ENCODE measurements around the gene DNAAF5. TPM values are rescaled to one million over a fixed set of nuclear protein-coding genes. Genes with fewer than 3 reads are reported as not detected.
"Not testable (repeated sequence)": the region's sequence is repeated elsewhere in the genome, so short reads cannot be mapped to it uniquely, and the experiment has no call there.

Gene DNAAF5
- total and polyA plus RNA-seq, 4 donors, result 4.1 to 16.8 (median 14.5) TPM

GRCh38 chr7:802500-803242 is 76.2 kb downstream of the DNAAF5 start:
- Histone ChIP-seq H3K36me3 (ENCODE audit: control insufficient read depth in 1 of 2, insufficient read depth in 2 of 2, low read length in 1 of 2) (no peaks in the 10 kb centered on the region), H3K27ac (ENCODE audit: low read depth in 1 of 2, low read length in 2 of 2) (peak overlapping the region; percentile 38 to 43), H3K4me1 (ENCODE audit: control insufficient read depth in 1 of 2, insufficient read depth in 2 of 2, low read length in 2 of 2) (no peaks in the 10 kb centered on the region), H3K27me3 (ENCODE audit: control insufficient read depth in 1 of 2, insufficient read depth in 2 of 2, low read length in 1 of 2) (no peaks in the 10 kb centered on the region), H3K9me3 (ENCODE audit: control insufficient read depth, low read length) (no peaks in the 10 kb centered on the region), H3K4me3 (ENCODE audit: low read length in 2 of 2) (no peak overlapping the region)
- 56 to 57% methylated on average over 18 of the region's 18 CpGs for WGBS, 2 donors
- no peak for ATAC-seq (ENCODE audit: low FRiP score)
- DNase-seq, result no peak
- intact Hi-C loops (cut with DNase I), result no loop called here

DNA sequence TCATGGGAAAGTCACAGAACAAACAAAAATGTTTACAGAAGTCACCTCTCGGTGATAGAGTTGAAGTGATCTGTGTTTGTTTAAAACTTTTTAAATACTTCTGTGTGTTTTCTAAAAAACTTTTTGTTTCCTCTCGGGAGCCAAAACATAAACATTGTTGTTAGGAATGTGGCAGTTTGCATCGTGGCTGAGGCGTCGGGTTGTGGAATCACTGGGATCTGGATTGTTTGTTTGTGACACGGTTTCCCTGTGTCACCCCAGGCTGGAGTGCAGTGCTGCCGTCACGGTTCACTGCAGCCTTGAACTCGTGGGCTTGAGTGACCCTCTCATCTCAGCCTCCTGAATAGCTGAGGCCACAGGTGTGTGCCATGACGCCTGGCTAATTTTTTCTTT is 76.7 kb downstream of the DNAAF5 start:
- no peaks in the 10 kb centered on the region for H3K36me3 ChIP-seq (ENCODE audit: control insufficient read depth in 1 of 2, insufficient read depth in 2 of 2, low read length in 1 of 2)
- DNase-seq, result no peak
- intact Hi-C loops (cut with DNase I), result no loop called here
- 61 to 64% methylated on average over 10 of the region's 10 CpGs for WGBS, 2 donors
- H3K27me3 ChIP-seq (ENCODE audit: control insufficient read depth in 1 of 2, insufficient read depth in 2 of 2, low read length in 1 of 2), result no peaks in the 10 kb centered on the region
- H3K4me1 ChIP-seq (ENCODE audit: control insufficient read depth in 1 of 2, insufficient read depth in 2 of 2, low read length in 2 of 2), result no peaks in the 10 kb centered on the region
- H3K4me3 ChIP-seq (ENCODE audit: low read length in 2 of 2), result no peak overlapping the region
- ATAC-seq (ENCODE audit: low FRiP score), result no peak
- H3K9me3 ChIP-seq (ENCODE audit: control insufficient read depth, low read length), result no peaks in the 10 kb centered on the region
- H3K27ac ChIP-seq (ENCODE audit: low read depth in 1 of 2, low read length in 2 of 2), result peak overlapping the region in 1 of 2 donors; percentile 42

DNA sequence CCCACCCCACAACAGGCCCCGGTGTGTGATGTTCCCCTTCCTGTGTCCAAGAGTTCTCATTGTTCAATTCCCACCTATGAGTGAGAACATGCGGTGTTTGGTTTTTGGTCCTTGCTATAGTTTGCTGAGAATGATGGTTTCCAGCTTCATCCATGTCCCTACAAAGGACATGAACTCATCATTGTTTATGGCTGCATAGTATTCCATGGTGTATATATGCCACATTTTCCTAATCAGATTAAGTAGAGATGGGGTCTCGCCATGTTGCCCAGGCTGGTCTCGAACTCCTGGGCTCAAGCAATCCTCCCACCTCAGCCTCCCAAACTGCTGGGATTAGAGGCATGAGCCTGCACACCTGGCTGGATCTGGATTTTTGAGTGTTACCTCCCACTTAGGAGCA is 77.3 kb downstream of the DNAAF5 start:
- H3K36me3 ChIP-seq (ENCODE audit: control insufficient read depth in 1 of 2, insufficient read depth in 2 of 2, low read length in 1 of 2); H3K27ac ChIP-seq (ENCODE audit: low read depth in 1 of 2, low read length in 2 of 2); H3K4me1 ChIP-seq (ENCODE audit: control insufficient read depth in 1 of 2, insufficient read depth in 2 of 2, low read length in 2 of 2); H3K9me3 ChIP-seq (ENCODE audit: control insufficient read depth, low read length); intact Hi-C loops (cut with DNase I); H3K4me3 ChIP-seq (ENCODE audit: low read length in 2 of 2); H3K27me3 ChIP-seq (ENCODE audit: control insufficient read depth in 1 of 2, insufficient read depth in 2 of 2, low read length in 1 of 2); DNase-seq; ATAC-seq (ENCODE audit: low FRiP score): not testable (repeated sequence)
- 72 to 100% methylated on average over 3 to 4 of the region's 4 CpGs for WGBS, 2 donors

- no peak for DNase-seq
- intact Hi-C loops (cut with DNase I), result no loop called here
- 46 to 54% methylated on average over 18 of the region's 18 CpGs for WGBS, 2 donors
- peak; percentile 39 for ATAC-seq (ENCODE audit: low FRiP score)
- Histone ChIP-seq H3K36me3 (ENCODE audit: control insufficient read depth in 1 of 2, insufficient read depth in 2 of 2, low read length in 1 of 2) (no peaks in the 10 kb centered on the region), H3K4me1 (ENCODE audit: control insufficient read depth in 1 of 2, insufficient read depth in 2 of 2, low read length in 2 of 2) (no peaks in the 10 kb centered on the region), H3K27ac (ENCODE audit: low read depth in 1 of 2, low read length in 2 of 2) (peak overlapping the region in 1 of 2 donors; percentile 64), H3K27me3 (ENCODE audit: control insufficient read depth in 1 of 2, insufficient read depth in 2 of 2, low read length in 1 of 2) (no peaks in the 10 kb centered on the region), H3K4me3 (ENCODE audit: low read length in 2 of 2) (no peak overlapping the region), H3K9me3 (ENCODE audit: control insufficient read depth, low read length) (no peaks in the 10 kb centered on the region)
These were observed 78.8 kb downstream of the DNAAF5 start for GRCh38 chr7:805261-805660.

GRCh38 chr7:815284-816216 is 89.1 kb downstream of the DNAAF5 start:
- H3K4me3 ChIP-seq (ENCODE audit: low read length in 2 of 2), result peak overlapping the region in 1 of 2 donors; percentile 22
- peak in 1 of 2 donors; percentile 79 for DNase-seq
- ATAC-seq (ENCODE audit: low FRiP score), result no peak
- intact Hi-C loops (cut with DNase I), result loop anchor here in 1 of 2 donors (2.0 kb wide), 1 partner anchor 15 kb away; no protein-coding TSS in a partner anchor
- H3K27me3 ChIP-seq (ENCODE audit: control insufficient read depth in 1 of 2, insufficient read depth in 2 of 2, low read length in 1 of 2), result no peaks in the 10 kb centered on the region
- no peaks in the 10 kb centered on the region for H3K36me3 ChIP-seq (ENCODE audit: control insufficient read depth in 1 of 2, insufficient read depth in 2 of 2, low read length in 1 of 2)
- H3K27ac ChIP-seq (ENCODE audit: low read depth in 1 of 2, low read length in 2 of 2), result peak overlapping the region; percentile 1 to 70
- peaks cover 0 to 3% of the 10 kb centered on the region in 2 donors for H3K4me1 ChIP-seq (ENCODE audit: control insufficient read depth in 1 of 2, insufficient read depth in 2 of 2, low read length in 2 of 2)
- WGBS, 2 donors, result 21 to 25% methylated on average over 55 to 56 of the region's 56 CpGs
- H3K9me3 ChIP-seq (ENCODE audit: control insufficient read depth, low read length), result no peaks in the 10 kb centered on the region

GRCh38 chr7:816300-816750 is 89.8 kb downstream of the DNAAF5 start:
- Histone ChIP-seq H3K27ac (ENCODE audit: low read depth in 1 of 2, low read length in 2 of 2) (peak overlapping the region in 1 of 2 donors; percentile 79), H3K9me3 (ENCODE audit: control insufficient read depth, low read length) (no peaks in the 10 kb centered on the region), H3K4me3 (ENCODE audit: low read length in 2 of 2) (peak overlapping the region; percentile 74 to 99), H3K4me1 (ENCODE audit: control insufficient read depth in 1 of 2, insufficient read depth in 2 of 2, low read length in 2 of 2) (peaks cover 0 to 3% of the 10 kb centered on the region in 2 donors), H3K27me3 (ENCODE audit: control insufficient read depth in 1 of 2, insufficient read depth in 2 of 2, low read length in 1 of 2) (no peaks in the 10 kb centered on the region), H3K36me3 (ENCODE audit: control insufficient read depth in 1 of 2, insufficient read depth in 2 of 2, low read length in 1 of 2) (no peaks in the 10 kb centered on the region)
- 1 to 3% methylated on average over 6 to 51 of the region's 51 CpGs for WGBS, 2 donors
- intact Hi-C loops (cut with DNase I), result no loop called here
- DNase-seq, result peak; percentile 99
- peak; percentile 94 for ATAC-seq (ENCODE audit: low FRiP score)

GRCh38 chr7:816751-817671 is 90.5 kb downstream of the DNAAF5 start:
- peaks cover 0 to 3% of the 10 kb centered on the region in 2 donors for H3K4me1 ChIP-seq (ENCODE audit: control insufficient read depth in 1 of 2, insufficient read depth in 2 of 2, low read length in 2 of 2)
- no peaks in the 10 kb centered on the region for H3K27me3 ChIP-seq (ENCODE audit: control insufficient read depth in 1 of 2, insufficient read depth in 2 of 2, low read length in 1 of 2)
- intact Hi-C loops (cut with DNase I), result no loop called here
- H3K9me3 ChIP-seq (ENCODE audit: control insufficient read depth, low read length), result no peaks in the 10 kb centered on the region
- H3K36me3 ChIP-seq (ENCODE audit: control insufficient read depth in 1 of 2, insufficient read depth in 2 of 2, low read length in 1 of 2), result no peaks in the 10 kb centered on the region
- WGBS, 2 donors, result 0 to 1% methylated on average over 46 to 88 of the region's 88 CpGs
- peak overlapping the region; percentile 74 to 99 for H3K4me3 ChIP-seq (ENCODE audit: low read length in 2 of 2)
- DNase-seq, result peak in 1 of 2 donors; percentile 78
- peak overlapping the region; percentile 79 to 88 for H3K27ac ChIP-seq (ENCODE audit: low read depth in 1 of 2, low read length in 2 of 2)
- ATAC-seq (ENCODE audit: low FRiP score), result no peak

Measured in aorta (tissue), 5 donors.